Femur (tissue), 1 donor: ENCODE results near the gene TLR7.

Experiments used
- DNase-seq: peaks from one replicate; pipeline ENCODE4 v3.0.0-alpha.2; 2017

The TLR7 gene

GRCh38 chrX:12891915-12892506, 25.1 kb downstream of the TLR7 start:
- no peak for DNase-seq

GRCh38 chrX:12892716-12893115, 25.8 kb downstream of the TLR7 start:
- no peak for DNase-seq

- DNase-seq: no peak
Measured at GRCh38 chrX:12894074-12895030, 27.5 kb downstream of the TLR7 start.

GRCh38 chrX:12895866-12896265, 29.0 kb downstream of the TLR7 start:
- no peak for DNase-seq

DNA sequence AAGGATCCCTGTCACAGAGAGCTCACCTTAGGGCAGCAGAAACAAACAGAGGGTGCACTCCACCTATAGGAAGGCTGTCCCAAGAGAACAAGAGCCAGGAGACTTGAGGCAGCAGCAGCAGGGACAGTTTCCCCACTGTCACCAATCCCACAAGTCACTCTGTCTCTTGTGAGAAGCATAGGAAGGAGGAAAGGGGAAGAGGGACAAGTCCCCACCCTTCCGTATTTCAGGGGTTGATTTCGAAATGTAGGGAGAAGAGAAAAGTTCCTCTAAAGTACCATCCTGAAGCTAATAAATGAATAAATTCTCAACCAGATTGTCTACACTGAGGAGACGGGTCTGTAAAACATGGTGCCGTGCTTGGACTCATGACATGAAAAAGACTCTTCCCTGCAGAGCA, 30.1 kb downstream of the TLR7 start:
- DNase-seq: no peak

DNA sequence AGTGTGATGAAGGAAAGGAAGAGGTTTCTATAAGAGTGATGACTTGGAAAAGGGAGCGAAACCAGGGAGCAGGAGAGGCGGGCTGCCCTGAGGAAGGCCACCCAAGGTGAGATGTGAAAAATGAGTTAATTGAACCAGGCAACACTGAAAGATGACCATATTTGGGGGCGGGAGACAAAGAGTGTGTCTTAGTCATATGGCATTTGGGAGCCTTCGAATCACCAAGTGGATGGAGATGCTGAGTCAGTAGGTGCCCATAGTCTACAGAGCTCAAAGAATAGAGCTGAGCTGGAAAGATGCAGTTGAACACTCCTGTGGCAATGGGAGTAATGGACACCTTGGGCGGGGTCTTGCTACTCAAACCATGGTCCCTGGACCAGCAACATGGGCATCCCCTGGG, 31.2 kb downstream of the TLR7 start:
- DNase-seq: no peak

DNA sequence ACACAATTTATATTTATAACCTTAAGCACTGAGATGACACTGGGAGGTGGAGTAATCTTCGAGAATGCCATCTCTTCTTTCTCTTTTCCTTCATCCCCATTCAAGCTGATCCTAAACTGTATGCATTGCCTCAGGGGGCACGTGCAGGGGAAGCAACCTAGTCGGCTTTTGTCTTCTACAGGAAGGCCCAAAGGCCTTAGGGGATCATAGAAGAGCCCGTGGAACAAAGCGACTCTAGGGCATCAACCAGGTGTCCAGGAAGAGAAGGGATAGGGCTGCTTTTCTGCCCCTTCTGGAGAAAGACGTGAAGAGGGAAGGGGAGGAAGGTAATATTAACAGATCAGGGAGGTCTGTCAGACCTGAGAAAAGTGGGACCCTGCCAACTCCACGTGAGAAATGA, 32.6 kb downstream of the TLR7 start:
- DNase-seq: no peak

DNA sequence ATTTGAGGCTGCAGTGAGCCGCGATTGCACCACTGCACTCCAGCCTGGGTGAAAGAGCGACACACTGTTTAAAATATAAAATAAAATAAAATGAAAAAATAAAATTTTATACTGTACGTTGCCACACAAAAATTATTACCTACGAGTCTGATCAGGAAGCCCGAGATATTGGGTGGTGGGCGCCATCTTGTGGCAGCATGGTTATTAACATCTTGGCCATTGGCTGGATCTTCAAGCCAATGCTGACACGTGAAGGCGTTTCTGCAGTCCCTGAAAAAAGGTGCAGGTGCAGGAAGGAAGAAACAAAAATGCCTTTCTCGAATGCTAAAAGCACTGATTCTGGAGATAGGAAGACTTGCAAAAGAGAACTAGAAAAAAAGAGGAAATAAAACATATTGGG, 34.6 kb downstream of the TLR7 start:
- DNase-seq: peak; percentile 66

DNA sequence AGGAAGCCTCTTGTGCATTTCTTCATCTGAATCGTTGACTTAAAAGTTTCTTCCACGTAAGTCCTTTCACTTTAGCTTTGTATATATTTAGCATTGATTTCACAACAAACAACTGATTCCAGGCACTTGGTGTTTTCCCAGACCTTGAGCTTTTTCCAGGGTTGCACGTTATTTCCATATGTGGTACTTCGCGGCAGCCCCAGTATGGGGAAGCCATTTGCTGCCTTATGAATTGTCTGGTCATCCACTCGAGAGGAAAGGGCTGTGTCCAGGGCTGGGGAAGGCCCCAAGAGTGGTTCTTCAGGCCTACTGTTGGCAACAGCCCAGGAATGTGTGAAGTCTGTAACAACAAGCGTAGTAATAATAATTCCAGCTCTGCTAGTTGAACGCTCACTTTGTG, 36.8 kb downstream of the TLR7 start:
- no peak for DNase-seq

GRCh38 chrX:12906046-12906761, 39.3 kb downstream of the TLR7 start, which contains the start of gene TLR8:
TLR8 (plus strand) TSS chrX:12906620; CDS start chrX:12906707, 87 bp downstream.
- DNase-seq: no peak

DNA sequence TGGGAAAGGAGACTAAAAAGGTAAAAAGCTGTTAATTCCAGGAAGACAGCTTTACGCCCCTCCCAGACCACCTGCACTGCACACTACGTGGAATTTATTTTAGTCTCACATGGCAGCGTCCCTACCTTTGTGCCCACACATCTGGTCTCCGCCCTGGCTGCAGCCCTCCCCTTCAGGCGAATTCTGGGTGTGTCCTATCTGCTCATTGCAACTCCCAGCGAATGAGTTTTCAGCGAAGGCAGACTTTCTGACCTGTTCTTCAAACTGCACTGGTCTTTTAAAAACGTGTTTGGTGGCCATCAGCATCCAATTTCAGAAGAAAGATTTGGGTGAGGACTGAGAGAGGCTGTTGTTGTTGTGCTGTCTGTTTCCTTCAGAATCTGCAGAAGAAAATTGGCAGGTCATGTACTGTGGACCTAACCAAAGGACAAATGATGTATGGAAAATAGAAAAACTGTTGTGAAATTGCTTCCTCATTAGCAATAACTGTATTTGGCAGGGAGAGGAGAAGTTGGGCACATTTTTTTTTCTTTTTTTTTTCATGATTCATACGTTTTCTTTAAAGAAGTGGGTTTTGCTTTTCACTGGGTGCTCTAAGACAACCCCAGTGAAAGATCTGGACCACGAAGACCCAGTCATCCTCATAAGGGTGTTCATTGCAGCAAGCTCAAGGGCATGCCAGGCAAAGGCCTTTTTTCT, 43.7 kb downstream of the TLR7 start:
- no peak for DNase-seq

- no peak for DNase-seq
Measured at GRCh38 chrX:12911122-12911470, 44.2 kb downstream of the TLR7 start.

GRCh38 chrX:12912791-12913482, 46.1 kb downstream of the TLR7 start:
- DNase-seq: no peak

GRCh38 chrX:12917753-12918152, 50.9 kb downstream of the TLR7 start:
- DNase-seq: no peak

GRCh38 chrX:12919051-12919450, 52.2 kb downstream of the TLR7 start:
- DNase-seq: no peak

- no peak for DNase-seq
Measured at GRCh38 chrX:12919620-12920019, 52.7 kb downstream of the TLR7 start.

DNA sequence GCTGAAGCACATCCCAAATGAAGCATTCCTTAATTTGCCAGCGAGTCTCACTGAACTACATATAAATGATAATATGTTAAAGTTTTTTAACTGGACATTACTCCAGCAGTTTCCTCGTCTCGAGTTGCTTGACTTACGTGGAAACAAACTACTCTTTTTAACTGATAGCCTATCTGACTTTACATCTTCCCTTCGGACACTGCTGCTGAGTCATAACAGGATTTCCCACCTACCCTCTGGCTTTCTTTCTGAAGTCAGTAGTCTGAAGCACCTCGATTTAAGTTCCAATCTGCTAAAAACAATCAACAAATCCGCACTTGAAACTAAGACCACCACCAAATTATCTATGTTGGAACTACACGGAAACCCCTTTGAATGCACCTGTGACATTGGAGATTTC, 54.1 kb downstream of the TLR7 start:
- DNase-seq: no peak

- no peak for DNase-seq
Measured at GRCh38 chrX:12921886-12922598, 55.2 kb downstream of the TLR7 start.

DNA sequence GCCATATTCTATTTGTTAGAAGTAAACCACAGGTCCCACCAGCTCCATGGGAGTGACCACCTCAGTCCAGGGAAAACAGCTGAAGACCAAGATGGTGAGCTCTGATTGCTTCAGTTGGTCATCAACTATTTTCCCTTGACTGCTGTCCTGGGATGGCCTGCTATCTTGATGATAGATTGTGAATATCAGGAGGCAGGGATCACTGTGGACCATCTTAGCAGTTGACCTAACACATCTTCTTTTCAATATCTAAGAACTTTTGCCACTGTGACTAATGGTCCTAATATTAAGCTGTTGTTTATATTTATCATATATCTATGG, 55.7 kb downstream of the TLR7 start:
- DNase-seq: no peak

DNA sequence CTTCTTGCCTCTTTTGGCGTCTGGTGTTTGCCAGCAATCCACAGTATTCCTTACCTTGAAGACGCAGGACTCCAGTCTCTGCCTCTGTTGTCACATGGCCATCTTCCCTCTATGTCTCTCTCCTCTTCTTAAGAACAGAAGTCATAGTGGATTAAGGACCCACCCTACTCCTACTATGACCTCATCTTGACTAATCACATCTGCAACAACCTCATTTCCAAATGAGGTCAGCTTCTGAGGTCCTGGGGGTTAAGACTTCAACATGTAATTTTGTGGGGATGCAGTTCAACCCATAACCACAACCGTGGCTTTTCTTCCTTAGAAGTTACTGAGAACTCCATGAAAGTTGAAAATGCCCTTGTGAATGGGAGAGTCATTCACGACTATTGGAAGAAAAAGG, 62.8 kb downstream of the TLR7 start:
- DNase-seq: no peak

DNA sequence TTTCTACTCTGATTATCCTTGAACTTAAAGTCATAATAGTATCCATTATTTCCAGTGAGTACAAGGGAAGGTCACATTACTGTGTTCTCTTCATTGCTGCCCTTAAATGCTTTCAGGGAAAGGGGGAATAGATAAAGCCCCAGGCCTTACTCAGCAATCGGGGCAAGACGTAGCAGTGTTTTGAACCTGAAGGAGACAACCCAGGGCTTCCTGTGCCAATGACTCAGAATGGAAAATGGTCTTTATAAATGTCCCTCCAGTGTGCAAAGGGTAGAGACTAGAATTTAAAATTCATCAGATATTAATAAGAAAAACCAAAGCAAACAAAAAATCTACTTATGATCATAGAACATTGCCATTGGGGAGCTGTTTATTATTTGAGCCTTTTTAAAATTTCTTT, 63.3 kb downstream of the TLR7 start:
- no peak for DNase-seq

GRCh38 chrX:12932244-12932643, 65.4 kb downstream of the TLR7 start:
- DNase-seq: no peak
